Breast epithelium (tissue), 3 donors: ENCODE measurements around the gene OR2B6.

Source experiments
- POLR2A ChIP-seq: fragments of 450-650 bp; IDR thresholded peaks from one replicate; pipeline ENCODE4 v1.6.1; 2016; ENCODE audit warnings: antibody characterized with exemption, mild to moderate bottlenecking, moderate library complexity
- TF ChIP-seq, protein P1 (sequence below), 3 donors: fragments of 450-650 bp; IDR thresholded peaks; one replicate each; pipeline ENCODE4 v1.5.1; 2016 to 2017; ENCODE audit warnings: antibody characterized with exemption in 3 of 3, mild to moderate bottlenecking in 3 of 3, moderate library complexity in 3 of 3

GRCh38 chr6:27931209-27931608 is 25.8 kb upstream of the OR2B6 start:
- TF ChIP-seq, protein P1, sequence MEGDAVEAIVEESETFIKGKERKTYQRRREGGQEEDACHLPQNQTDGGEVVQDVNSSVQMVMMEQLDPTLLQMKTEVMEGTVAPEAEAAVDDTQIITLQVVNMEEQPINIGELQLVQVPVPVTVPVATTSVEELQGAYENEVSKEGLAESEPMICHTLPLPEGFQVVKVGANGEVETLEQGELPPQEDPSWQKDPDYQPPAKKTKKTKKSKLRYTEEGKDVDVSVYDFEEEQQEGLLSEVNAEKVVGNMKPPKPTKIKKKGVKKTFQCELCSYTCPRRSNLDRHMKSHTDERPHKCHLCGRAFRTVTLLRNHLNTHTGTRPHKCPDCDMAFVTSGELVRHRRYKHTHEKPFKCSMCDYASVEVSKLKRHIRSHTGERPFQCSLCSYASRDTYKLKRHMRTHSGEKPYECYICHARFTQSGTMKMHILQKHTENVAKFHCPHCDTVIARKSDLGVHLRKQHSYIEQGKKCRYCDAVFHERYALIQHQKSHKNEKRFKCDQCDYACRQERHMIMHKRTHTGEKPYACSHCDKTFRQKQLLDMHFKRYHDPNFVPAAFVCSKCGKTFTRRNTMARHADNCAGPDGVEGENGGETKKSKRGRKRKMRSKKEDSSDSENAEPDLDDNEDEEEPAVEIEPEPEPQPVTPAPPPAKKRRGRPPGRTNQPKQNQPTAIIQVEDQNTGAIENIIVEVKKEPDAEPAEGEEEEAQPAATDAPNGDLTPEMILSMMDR (IDR thresholded peaks at IDR 0.05): no peak
- no peak for TF ChIP-seq POLR2A
